Right lobe of liver (tissue), 4 donors: ENCODE measurements around the gene MINK1.

Experiments
- POLR2A ChIP-seq: fragments of 450-650 bp; IDR thresholded peaks from one replicate; pipeline ENCODE4 v1.6.1; 2017; ENCODE audit warnings: antibody characterized with exemption, mild to moderate bottlenecking
- TF ChIP-seq, protein P1 (sequence below), 4 donors: fragments of 200-600 bp in 3 of 4; fragments of 450-650 bp in 1 of 4; IDR thresholded peaks; one replicate each; pipeline versions ENCODE4 v1.5.1 to v1.8.0; 2016 to 2022; ENCODE audit warnings: antibody characterized with exemption in 4 of 4, mild to moderate bottlenecking in 2 of 4
- donor health status: DM: no; HTN: no; CAD: no.
- donor health status: DM: no; HTN: no; CAD: no.
- donor health status: DM: no; HTN: yes; CAD: no.

- TF ChIP-seq, protein P1, sequence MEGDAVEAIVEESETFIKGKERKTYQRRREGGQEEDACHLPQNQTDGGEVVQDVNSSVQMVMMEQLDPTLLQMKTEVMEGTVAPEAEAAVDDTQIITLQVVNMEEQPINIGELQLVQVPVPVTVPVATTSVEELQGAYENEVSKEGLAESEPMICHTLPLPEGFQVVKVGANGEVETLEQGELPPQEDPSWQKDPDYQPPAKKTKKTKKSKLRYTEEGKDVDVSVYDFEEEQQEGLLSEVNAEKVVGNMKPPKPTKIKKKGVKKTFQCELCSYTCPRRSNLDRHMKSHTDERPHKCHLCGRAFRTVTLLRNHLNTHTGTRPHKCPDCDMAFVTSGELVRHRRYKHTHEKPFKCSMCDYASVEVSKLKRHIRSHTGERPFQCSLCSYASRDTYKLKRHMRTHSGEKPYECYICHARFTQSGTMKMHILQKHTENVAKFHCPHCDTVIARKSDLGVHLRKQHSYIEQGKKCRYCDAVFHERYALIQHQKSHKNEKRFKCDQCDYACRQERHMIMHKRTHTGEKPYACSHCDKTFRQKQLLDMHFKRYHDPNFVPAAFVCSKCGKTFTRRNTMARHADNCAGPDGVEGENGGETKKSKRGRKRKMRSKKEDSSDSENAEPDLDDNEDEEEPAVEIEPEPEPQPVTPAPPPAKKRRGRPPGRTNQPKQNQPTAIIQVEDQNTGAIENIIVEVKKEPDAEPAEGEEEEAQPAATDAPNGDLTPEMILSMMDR (IDR thresholded peaks at IDR 0.05): no peak
- no peak for TF ChIP-seq POLR2A
Observed at GRCh38 chr17:4822835-4823234, 10.3 kb upstream of the MINK1 start.
